Measurements from ENCODE around the gene AIFM3. TPM values are rescaled to one million over a fixed set of nuclear protein-coding genes. Genes with fewer than 3 reads are reported as not detected.
"Not testable (repeated sequence)": the region's sequence is repeated elsewhere in the genome, so short reads cannot be mapped to it uniquely, and the experiment has no call there.

AIFM3 gene
- polyA plus RNA-seq, 1 donor = 3.2 TPM

DNA sequence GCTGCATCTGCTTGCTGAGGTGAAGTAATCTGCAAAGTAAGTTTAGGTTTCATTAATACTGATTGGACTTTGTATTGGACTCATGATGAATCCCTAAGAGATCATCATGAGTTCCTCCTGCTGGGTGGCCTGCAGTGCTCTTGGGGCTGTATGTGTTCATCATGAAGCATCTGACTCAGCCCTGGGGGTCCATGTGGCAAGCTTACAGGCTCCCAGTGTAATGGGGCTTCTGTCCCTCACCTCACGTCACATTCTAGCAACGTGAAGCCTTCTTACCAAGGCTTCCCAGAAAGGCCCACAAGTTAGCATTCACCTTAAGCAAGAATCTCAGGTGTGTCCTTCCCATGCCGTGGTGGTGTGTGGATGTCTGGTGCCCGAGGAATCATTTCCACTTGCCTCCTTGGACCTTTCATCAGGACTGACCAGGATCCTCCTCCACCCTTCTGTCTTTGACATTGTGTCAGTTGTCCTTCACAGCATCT, 26.1 kb upstream of the AIFM3 start:
- Histone ChIP-seq H3K36me3 (ENCODE audit: control insufficient read depth, insufficient read depth, low read length) (peaks cover 13% of the 10 kb centered on the region), H3K4me1 (ENCODE audit: control insufficient read depth, insufficient read depth, low read length) (peaks cover 25% of the 10 kb centered on the region), H3K4me3 (ENCODE audit: low read length) (no peak overlapping the region), H3K27ac (ENCODE audit: low read length) (peak overlapping the region; percentile 66), H3K27me3 (ENCODE audit: control insufficient read depth, insufficient read depth, low read length) (no peaks in the 10 kb centered on the region), H3K9me3 (ENCODE audit: control insufficient read depth, low read depth, low read length) (no peaks in the 10 kb centered on the region)
- WGBS (ENCODE audit: insufficient coverage, low lambda C conversion rate) = no CpG with 5 or more reads among the region's 4 CpGs
- peak in 1 of 2 donors; percentile 77 for DNase-seq

DNA sequence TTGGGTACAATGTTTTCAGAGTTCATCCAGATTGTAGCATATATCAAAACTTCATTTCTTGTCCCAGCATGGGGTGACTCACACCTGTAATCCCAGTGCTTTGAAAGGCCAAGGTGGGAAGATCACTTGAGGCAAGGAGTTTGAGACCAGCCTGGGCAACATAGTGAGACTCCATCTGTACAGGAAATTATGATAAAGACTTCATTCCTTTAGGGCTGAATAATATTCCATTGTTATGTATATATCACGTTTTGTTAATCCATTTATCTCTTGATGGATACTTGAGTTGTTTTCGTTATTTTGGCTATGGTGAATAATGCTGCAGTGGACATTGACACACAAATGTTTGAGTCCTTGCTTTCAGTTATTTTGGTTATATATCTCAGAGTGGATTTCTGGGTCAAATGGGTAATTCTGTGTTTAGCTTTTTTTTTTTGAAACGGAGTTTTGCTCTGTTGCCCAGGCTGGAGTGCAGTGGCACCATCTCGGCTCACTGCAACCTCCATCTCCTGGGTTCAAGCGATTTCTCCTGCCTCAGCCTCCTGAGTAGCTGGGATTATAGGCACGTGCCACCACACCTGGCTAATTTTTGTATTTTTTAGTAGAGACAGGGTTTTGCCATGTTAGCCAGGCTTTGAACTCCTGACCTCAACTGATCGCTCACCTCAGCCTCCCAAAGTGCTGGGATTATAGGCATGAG, 24.7 kb upstream of the AIFM3 start:
- 100% methylated on average over 1 of the region's 7 CpGs for WGBS (ENCODE audit: insufficient coverage, low lambda C conversion rate)
- not testable (repeated sequence) for DNase-seq

DNA sequence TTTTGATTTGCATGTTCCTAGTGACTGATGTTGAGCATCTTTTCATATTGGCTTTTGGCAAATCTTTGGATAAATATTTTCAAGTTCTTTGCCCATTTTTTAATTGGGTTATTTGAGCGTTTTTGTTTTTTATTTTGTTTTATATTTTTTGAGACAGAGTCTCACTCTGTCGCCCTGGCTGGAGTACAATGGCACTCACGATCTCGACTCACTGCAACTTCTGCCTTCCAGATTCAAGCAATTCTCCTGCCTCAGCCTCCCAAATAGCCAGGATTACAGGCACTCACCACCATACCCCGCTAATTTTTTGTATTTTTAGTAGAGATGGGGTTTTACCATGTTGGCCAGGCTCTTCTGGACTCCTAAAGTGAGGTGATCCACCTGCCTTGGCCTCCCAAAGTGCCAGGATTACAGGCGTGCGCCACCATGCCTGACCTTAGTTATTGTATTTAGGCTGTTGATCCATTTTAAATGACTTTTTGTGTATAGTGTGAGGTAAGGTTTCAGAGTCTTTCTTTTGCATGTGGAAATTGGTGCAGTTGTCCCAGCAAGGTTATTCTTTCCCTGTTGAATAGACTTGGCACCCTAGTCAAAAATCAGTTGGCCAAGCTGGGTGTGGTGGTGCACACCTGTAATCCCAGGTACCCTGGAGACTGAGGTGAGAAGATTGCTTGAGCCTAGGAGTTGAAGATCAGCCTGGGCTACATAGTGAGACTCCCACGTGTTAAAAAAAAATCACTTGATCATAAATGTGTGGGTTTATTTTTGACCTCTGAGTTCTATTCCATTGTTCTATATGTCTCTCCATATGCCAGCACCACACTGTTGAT, 23.7 kb upstream of the AIFM3 start:
- no peaks in the 10 kb centered on the region for H3K27me3 ChIP-seq (ENCODE audit: control insufficient read depth, insufficient read depth, low read length)
- no CpG with 5 or more reads among the region's 8 CpGs for WGBS (ENCODE audit: insufficient coverage, low lambda C conversion rate)
- H3K27ac ChIP-seq (ENCODE audit: low read length) = no peak overlapping the region
- no peak for DNase-seq
- H3K9me3 ChIP-seq (ENCODE audit: control insufficient read depth, low read depth, low read length) = no peaks in the 10 kb centered on the region
- H3K4me1 ChIP-seq (ENCODE audit: control insufficient read depth, insufficient read depth, low read length) = peaks cover 32% of the 10 kb centered on the region
- H3K36me3 ChIP-seq (ENCODE audit: control insufficient read depth, insufficient read depth, low read length) = peaks cover 7% of the 10 kb centered on the region
- H3K4me3 ChIP-seq (ENCODE audit: low read length) = no peak overlapping the region

More for the DNA sequence above, 24.7 kb upstream of the AIFM3 start:
- Histone ChIP-seq H3K4me1 (ENCODE audit: control insufficient read depth, insufficient read depth, low read length) (peaks cover 29% of the 10 kb centered on the region), H3K27ac (ENCODE audit: low read length) (peak overlapping the region; percentile 27)
- H3K9me3 ChIP-seq (ENCODE audit: control insufficient read depth, low read depth, low read length); H3K4me3 ChIP-seq (ENCODE audit: low read length); H3K27me3 ChIP-seq (ENCODE audit: control insufficient read depth, insufficient read depth, low read length); H3K36me3 ChIP-seq (ENCODE audit: control insufficient read depth, insufficient read depth, low read length): not testable (repeated sequence)

DNA sequence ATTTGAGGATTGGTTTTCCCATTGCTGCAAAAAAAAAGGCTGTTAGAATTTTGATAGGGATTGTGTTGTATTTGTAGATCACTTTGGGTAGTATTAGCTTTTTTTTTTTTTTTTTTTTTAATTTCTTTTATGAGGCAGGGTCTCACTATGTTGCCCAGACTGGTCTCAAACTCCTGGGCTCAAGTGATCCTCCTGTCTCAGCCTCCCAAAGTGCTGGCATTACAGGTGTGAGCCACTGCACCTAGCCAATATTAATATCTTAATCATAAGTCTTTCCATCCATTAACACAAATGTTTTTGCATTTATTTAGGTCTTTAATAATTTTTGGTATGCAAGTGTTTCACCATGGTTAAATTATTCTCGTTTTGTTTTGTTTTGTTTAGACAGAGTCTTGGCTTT, 23.0 kb upstream of the AIFM3 start:
- Histone ChIP-seq H3K4me3 (ENCODE audit: low read length) (no peak overlapping the region), H3K9me3 (ENCODE audit: control insufficient read depth, low read depth, low read length) (no peaks in the 10 kb centered on the region), H3K4me1 (ENCODE audit: control insufficient read depth, insufficient read depth, low read length) (peaks cover 30% of the 10 kb centered on the region), H3K27me3 (ENCODE audit: control insufficient read depth, insufficient read depth, low read length) (no peaks in the 10 kb centered on the region), H3K36me3 (ENCODE audit: control insufficient read depth, insufficient read depth, low read length) (peaks cover 7% of the 10 kb centered on the region), H3K27ac (ENCODE audit: low read length) (no peak overlapping the region)
- DNase-seq = no peak
- WGBS (ENCODE audit: insufficient coverage, low lambda C conversion rate) = no CpG with 5 or more reads among the region's 1 CpG

DNA sequence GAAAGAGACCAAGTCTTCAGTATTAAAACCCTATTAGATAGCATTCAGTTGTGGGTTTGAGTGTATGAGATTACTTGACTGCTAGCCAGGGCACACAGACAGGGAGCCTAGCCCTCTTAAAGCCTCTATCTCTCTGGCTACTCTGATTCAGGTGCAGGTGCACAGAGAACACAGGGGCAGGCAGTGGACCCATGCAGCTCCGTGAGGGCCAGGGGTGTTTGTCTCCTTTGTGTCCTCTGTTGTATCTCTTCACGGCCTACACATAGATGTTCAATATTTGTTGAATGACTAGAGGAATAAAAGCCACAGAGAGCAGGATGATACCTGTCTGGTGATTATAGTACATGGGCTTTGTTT, 21.5 kb upstream of the AIFM3 start:
- Histone ChIP-seq H3K4me3 (ENCODE audit: low read length) (no peak overlapping the region), H3K9me3 (ENCODE audit: control insufficient read depth, low read depth, low read length) (no peaks in the 10 kb centered on the region), H3K36me3 (ENCODE audit: control insufficient read depth, insufficient read depth, low read length) (peaks cover 16% of the 10 kb centered on the region), H3K4me1 (ENCODE audit: control insufficient read depth, insufficient read depth, low read length) (peaks cover 44% of the 10 kb centered on the region), H3K27ac (ENCODE audit: low read length) (no peak overlapping the region), H3K27me3 (ENCODE audit: control insufficient read depth, insufficient read depth, low read length) (no peaks in the 10 kb centered on the region)
- no peak for DNase-seq
- no CpG with 5 or more reads among the region's 2 CpGs for WGBS (ENCODE audit: insufficient coverage, low lambda C conversion rate)

DNA sequence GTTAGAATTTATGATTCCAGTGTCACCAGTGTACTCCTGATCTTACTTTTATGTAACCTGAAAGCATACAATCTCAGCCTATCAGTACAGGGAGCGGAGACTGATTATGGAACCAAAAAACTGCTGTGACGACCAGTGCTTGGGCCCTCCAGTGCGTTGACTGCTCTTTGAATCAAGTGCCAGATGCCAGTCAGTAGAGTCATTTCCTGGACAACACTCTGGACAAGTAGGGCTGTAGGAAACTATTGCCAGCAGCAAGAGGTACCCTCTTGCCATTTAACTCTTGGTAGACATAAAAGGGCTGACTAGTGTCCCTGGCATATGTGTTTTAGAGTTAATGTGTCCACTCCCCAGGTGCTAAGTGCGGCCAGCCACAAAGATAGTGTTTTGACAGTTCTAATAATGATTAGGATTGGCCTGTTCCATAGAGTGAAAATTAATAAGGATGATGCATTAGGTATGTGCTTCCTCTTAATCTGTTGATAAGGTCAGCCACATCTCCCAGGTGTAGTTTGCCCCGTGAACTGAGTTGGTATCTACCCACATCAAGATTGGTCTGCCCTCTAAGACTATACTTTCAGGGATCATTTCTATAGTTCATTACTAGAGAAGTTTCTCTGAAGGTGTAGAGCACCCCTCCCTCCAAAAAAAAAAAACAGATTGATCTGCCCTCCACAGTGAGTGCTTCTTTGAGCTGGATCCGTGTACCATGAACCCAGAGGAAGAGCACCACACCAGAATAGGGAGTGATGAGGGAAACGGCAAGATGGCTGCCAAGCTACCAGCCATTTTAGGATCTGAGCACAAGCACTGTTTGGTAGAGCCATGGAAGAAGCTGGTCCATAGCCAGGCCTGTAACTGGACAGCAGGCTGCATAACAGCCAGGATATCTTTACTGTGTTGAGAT, 20.7 kb upstream of the AIFM3 start:
- Histone ChIP-seq H3K4me1 (ENCODE audit: control insufficient read depth, insufficient read depth, low read length) (peaks cover 45% of the 10 kb centered on the region), H3K27me3 (ENCODE audit: control insufficient read depth, insufficient read depth, low read length) (no peaks in the 10 kb centered on the region), H3K36me3 (ENCODE audit: control insufficient read depth, insufficient read depth, low read length) (peaks cover 13% of the 10 kb centered on the region), H3K9me3 (ENCODE audit: control insufficient read depth, low read depth, low read length) (no peaks in the 10 kb centered on the region), H3K4me3 (ENCODE audit: low read length) (no peak overlapping the region), H3K27ac (ENCODE audit: low read length) (no peak overlapping the region)
- no peak for DNase-seq
- 80% methylated on average over 1 of the region's 7 CpGs for WGBS (ENCODE audit: insufficient coverage, low lambda C conversion rate)

DNA sequence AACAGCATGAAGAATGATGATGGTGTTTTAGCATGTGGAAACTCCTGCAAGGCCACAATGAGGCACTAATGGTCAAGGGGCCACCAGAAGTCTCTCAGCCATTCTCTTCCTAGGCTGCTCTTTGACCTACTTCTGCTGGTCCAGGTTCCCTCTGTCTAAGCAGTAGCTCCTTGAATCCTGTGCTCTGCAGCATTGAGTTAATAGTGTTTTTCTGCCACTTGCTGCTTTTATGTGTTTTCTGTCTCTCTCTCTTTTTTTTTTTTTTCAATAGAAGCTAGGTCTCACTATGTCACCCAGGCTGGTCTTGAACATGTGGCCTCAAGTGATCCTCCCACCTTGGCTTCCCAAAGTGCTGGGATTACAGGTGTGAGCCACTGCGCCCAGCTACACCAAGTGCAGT, 20.1 kb upstream of the AIFM3 start:
- Histone ChIP-seq H3K4me3 (ENCODE audit: low read length) (no peak overlapping the region), H3K4me1 (ENCODE audit: control insufficient read depth, insufficient read depth, low read length) (peaks cover 51% of the 10 kb centered on the region), H3K27me3 (ENCODE audit: control insufficient read depth, insufficient read depth, low read length) (no peaks in the 10 kb centered on the region), H3K27ac (ENCODE audit: low read length) (no peak overlapping the region), H3K36me3 (ENCODE audit: control insufficient read depth, insufficient read depth, low read length) (peaks cover 13% of the 10 kb centered on the region), H3K9me3 (ENCODE audit: control insufficient read depth, low read depth, low read length) (no peaks in the 10 kb centered on the region)
- no CpG with 5 or more reads among the region's 1 CpG for WGBS (ENCODE audit: insufficient coverage, low lambda C conversion rate)
- no peak for DNase-seq

DNA sequence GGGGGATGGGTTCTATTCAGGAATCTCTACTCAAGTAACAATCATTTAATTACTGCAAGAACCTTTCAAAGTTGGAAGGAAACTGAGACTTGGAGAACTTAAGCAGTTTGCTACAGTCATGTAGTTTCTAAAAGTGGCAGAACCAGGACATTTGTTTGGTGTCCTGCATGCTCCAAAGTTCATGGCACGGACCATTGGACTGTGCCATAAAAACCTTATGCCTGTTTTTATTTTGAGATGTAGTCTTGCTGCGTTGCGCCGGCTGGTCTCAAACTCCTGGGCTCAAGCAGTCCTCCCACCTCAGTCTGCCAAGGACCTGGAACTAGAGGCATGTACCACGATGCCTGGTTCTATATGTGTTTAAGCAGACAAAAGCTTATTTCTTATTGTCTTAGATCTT, 18.6 kb upstream of the AIFM3 start:
- no CpG with 5 or more reads among the region's 5 CpGs for WGBS (ENCODE audit: insufficient coverage, low lambda C conversion rate)
- Histone ChIP-seq H3K27me3 (ENCODE audit: control insufficient read depth, insufficient read depth, low read length) (no peaks in the 10 kb centered on the region), H3K36me3 (ENCODE audit: control insufficient read depth, insufficient read depth, low read length) (peaks cover 19% of the 10 kb centered on the region), H3K4me3 (ENCODE audit: low read length) (no peak overlapping the region), H3K27ac (ENCODE audit: low read length) (peak overlapping the region; percentile 69), H3K9me3 (ENCODE audit: control insufficient read depth, low read depth, low read length) (no peaks in the 10 kb centered on the region), H3K4me1 (ENCODE audit: control insufficient read depth, insufficient read depth, low read length) (peaks cover 66% of the 10 kb centered on the region)
- peak; percentile 64 to 81 for DNase-seq

DNA sequence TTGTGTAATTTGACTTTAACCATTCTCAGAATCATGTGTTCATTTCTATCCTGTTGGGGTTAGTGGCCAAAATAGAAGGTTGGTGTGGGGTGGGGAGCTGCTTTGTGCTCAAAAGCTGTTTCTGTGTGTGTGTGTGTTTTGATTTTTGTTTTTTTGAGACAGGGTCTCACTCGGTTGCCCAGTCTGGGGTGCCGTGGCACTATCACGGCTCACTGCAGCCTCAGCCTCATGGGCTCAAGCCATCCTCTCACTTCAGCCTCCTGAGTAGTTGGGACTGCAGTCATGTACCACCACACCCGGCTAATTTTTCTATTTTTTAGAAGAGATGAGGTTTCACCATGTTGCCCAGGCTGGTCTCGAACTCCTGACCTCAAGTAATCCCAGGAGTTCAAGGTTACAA, 18.1 kb upstream of the AIFM3 start:
- no peaks in the 10 kb centered on the region for H3K27me3 ChIP-seq (ENCODE audit: control insufficient read depth, insufficient read depth, low read length)
- H3K4me1 ChIP-seq (ENCODE audit: control insufficient read depth, insufficient read depth, low read length) = peaks cover 71% of the 10 kb centered on the region
- peak overlapping the region; percentile 92 for H3K27ac ChIP-seq (ENCODE audit: low read length)
- H3K4me3 ChIP-seq (ENCODE audit: low read length) = no peak overlapping the region
- WGBS (ENCODE audit: insufficient coverage, low lambda C conversion rate) = no CpG with 5 or more reads among the region's 5 CpGs
- no peak for DNase-seq
- no peaks in the 10 kb centered on the region for H3K9me3 ChIP-seq (ENCODE audit: control insufficient read depth, low read depth, low read length)
- H3K36me3 ChIP-seq (ENCODE audit: control insufficient read depth, insufficient read depth, low read length) = peaks cover 22% of the 10 kb centered on the region

DNA sequence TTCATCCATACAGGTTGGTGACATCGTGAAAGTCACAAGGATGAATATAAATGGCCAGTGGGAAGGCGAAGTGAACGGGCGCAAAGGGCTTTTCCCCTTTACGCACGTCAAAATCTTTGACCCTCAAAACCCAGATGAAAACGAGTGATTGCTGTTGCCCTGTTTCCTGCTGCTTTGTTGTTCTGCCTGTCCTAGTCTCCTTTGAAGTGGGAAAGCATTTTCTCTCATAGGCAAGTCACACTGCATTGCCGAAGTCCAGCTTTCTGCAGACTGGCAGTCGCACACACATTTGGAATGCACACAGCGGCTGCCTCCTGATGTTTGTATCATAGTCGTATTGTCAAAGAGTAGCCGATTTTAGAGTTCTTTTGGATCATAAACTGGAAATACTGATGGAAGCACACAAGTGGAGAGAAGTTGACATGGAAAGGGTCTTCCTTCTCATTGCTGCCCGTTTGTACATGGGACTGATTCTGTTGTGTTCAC, 17.3 kb upstream of the AIFM3 start:
- 80% methylated on average over 1 of the region's 13 CpGs for WGBS (ENCODE audit: insufficient coverage, low lambda C conversion rate)
- peaks cover 79% of the 10 kb centered on the region for H3K4me1 ChIP-seq (ENCODE audit: control insufficient read depth, insufficient read depth, low read length)
- H3K4me3 ChIP-seq (ENCODE audit: low read length) = no peak overlapping the region
- peaks cover 22% of the 10 kb centered on the region for H3K36me3 ChIP-seq (ENCODE audit: control insufficient read depth, insufficient read depth, low read length)
- no peaks in the 10 kb centered on the region for H3K27me3 ChIP-seq (ENCODE audit: control insufficient read depth, insufficient read depth, low read length)
- no peaks in the 10 kb centered on the region for H3K9me3 ChIP-seq (ENCODE audit: control insufficient read depth, low read depth, low read length)
- DNase-seq = peak in 1 of 2 donors; percentile 17
- H3K27ac ChIP-seq (ENCODE audit: low read length) = peak overlapping the region; percentile 92

Measured in large intestine (tissue), 3 donors.